ENCODE measurements around the gene VMO1.

Gene VMO1

DNA sequence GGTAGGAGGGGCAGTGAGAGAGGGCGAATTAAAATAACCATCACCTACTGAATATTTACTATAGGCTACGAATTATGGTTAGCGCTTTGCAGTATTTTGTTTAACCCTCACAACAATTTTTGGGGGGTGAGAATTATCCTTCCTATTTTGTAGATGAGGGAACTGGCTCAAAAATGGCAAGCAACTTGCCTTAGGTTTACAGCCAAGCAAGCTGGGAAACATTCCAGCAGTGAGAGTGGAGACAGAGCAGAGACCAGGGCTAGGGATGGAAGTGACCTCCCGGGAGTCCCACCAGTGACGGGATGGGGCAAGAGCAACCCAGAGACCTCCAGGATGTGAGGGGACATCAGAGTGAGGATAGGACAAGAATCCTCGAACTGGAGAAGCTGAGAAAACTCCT, 352 bp upstream of the VMO1 start:
- peaks cover 25% of the 10 kb centered on the region for H3K27me3 Mint-ChIP-seq
- H3K27ac Mint-ChIP-seq, result no peak overlapping the region
- peaks cover 28% of the 10 kb centered on the region for H3K4me1 Mint-ChIP-seq (ENCODE audit: low read depth)
- no peak overlapping the region for H3K4me3 Mint-ChIP-seq
- no peaks in the 10 kb centered on the region for H3K36me3 Mint-ChIP-seq
- H3K9me3 Mint-ChIP-seq (ENCODE audit: low read depth), result no peaks in the 10 kb centered on the region

DNA sequence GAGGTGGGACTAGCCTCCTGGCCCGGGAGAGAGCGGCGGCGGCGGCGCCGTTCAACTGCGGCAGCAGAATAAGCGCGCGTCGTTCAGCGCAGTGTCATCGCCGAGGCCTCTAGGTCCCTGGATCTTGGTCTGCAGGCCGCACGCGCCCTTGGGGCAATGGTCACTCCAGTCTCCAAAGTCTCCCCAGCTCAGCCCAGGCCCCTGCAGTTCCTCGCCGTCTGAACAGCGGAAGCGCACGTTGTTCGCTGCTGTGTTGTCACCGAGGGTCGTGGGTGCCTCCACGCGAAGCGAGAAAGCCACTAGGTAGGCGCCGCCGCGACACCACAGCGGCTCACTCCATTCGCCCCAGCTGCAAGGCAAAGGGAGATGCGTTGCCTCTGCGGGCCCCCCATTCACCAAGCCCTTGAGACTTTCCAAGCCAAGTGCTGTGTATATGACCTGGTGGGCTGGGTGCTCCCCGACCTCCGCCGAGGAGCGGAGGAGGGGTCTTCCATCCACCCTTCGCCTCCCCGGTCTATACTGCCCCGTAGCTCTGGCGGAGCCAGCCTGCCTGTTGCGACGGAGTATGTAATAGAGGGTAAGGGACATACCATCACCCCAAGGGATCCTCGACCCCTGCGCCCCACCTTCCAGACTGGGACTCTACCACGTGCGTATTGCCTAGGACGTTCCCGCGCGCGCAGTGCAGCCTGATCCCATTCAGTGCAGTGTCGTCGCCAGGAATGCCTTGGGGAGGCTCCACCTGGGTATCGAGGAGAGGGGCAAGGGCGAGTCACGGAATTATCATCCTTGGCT, 656 bp downstream of the VMO1 start:
- Mint-ChIP-seq H3K4me3 (peak overlapping the region; percentile 35), H3K27me3 (peaks cover 27% of the 10 kb centered on the region), H3K9me3 (ENCODE audit: low read depth) (no peaks in the 10 kb centered on the region), H3K36me3 (no peaks in the 10 kb centered on the region), H3K4me1 (ENCODE audit: low read depth) (peaks cover 24% of the 10 kb centered on the region), H3K27ac (no peak overlapping the region)

DNA sequence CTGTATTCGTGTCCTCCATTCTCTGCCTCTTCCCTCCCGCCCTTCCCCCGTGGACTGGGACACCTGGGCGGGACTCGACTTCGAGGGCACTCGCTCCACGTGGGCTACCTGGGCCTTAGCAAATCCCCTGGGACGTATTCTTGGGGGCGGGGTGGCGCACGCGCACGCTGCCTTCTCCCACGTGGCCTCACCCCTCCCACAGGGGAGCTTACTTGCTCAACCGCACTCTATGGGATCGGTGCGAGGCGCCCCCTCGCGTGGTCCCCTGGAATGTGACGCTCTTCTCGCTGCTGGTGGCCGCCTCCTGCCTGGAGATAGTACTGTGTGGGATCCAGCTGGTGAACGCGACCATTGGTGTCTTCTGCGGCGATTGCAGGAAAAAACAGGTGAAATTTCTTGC, 3.5 kb downstream of the VMO1 start:
- no peaks in the 10 kb centered on the region for H3K36me3 Mint-ChIP-seq
- H3K4me1 Mint-ChIP-seq (ENCODE audit: low read depth), result peaks cover 17% of the 10 kb centered on the region
- H3K9me3 Mint-ChIP-seq (ENCODE audit: low read depth), result no peaks in the 10 kb centered on the region
- peaks cover 28% of the 10 kb centered on the region for H3K27me3 Mint-ChIP-seq
- no peak overlapping the region for H3K4me3 Mint-ChIP-seq
- H3K27ac Mint-ChIP-seq, result no peak overlapping the region

DNA sequence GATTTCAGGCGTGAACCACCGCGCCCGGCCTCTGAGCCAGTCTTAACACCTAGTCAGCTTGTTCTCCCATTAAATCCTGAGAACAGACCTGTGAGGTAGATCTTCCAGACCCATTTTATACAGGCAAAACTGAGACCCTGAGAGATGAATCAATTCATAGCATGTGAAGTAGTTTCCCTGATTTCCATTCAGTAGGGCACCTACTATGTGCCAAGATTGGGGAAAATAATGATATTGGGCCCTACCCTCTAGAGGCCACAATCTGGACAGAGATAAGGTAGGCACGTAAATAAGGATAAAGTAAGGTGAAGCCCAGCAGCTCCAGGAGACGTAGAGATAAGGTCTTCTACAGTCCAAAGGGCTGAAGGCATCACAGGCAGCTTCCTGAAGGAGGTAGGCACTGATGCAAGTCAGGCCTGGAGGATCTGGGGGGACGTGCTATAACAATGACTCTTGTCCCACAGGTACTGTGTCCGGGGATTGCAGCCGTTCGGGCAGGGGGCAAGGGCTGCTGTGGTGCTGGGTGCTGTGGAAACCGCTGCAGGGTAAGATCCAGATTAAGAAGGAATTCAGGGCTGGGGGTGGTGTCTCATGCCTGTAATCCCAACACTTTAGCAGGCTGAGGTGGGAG, 5.7 kb downstream of the VMO1 start:
- H3K9me3 Mint-ChIP-seq (ENCODE audit: low read depth), result no peaks in the 10 kb centered on the region
- H3K27ac Mint-ChIP-seq, result no peak overlapping the region
- peaks cover 24% of the 10 kb centered on the region for H3K27me3 Mint-ChIP-seq
- no peak overlapping the region for H3K4me3 Mint-ChIP-seq
- H3K36me3 Mint-ChIP-seq, result no peaks in the 10 kb centered on the region
- peaks cover 1% of the 10 kb centered on the region for H3K4me1 Mint-ChIP-seq (ENCODE audit: low read depth)

DNA sequence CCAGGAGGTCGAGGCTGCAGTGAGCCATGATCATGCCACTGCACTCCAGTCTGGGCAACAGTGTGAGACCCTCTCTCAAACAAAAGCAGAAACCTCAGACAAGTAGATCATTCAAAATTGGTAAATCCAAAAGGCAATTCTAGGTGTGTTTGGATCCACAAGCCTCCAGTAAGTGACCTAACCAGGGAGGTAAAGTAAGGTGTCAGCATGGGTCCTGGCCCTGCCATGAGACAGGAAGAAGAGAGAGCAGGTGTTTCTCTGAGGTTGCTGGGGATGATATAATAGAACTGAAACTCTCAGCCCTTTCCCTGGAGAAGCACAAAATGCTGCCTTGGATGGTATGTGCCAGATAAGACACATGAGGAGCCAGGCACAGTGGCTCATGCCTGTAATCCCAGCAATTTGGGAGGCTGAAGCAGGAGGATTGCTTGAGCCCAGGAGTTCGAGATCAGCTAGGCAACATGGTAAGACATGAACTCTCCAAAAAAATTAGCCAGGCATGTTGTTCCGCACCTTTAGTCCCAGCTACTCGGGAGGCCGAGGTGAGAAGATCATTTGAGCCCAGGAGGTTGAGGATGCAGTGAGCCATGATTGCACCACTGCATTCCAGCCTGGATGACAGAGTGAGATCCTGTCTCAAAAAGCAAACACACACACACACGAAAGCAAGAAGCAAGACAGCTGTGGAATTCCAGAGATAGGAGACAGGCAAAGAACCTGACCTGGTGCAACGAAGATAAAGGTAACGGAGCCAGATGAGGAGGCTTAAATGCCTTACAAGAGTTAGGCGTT, 8.0 kb downstream of the VMO1 start:
- Mint-ChIP-seq H3K27me3 (peaks cover 20% of the 10 kb centered on the region), H3K4me1 (ENCODE audit: low read depth) (no peaks in the 10 kb centered on the region), H3K36me3 (no peaks in the 10 kb centered on the region)

DNA sequence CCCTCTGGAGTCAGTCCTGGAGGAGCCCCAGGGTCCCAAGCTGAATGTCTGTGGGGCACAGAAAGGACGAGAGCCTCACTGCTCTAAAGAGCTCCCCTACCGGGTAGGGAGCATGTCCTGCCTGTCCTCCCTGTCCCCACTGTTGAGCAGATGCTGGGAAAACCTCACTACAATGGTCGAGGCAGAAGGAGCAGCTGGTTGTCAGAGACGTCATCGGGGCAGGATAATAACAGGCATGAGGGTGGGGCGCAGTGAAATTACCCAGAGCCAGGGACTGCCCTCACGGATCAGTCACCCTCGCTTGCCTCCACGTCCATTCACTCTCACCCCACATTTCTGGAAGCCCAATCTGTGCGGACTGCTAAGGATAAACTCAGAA, 13.9 kb downstream of the VMO1 start:
- Mint-ChIP-seq H3K27ac (no peak overlapping the region), H3K4me3 (no peak overlapping the region), H3K27me3 (peaks cover 4% of the 10 kb centered on the region), H3K36me3 (no peaks in the 10 kb centered on the region), H3K9me3 (ENCODE audit: low read depth) (no peaks in the 10 kb centered on the region), H3K4me1 (ENCODE audit: low read depth) (peaks cover 9% of the 10 kb centered on the region)

More for the DNA sequence above, 8.0 kb downstream of the VMO1 start:
- Mint-ChIP-seq H3K4me3 (no peak overlapping the region), H3K9me3 (ENCODE audit: low read depth) (no peaks in the 10 kb centered on the region), H3K27ac (no peak overlapping the region)

DNA sequence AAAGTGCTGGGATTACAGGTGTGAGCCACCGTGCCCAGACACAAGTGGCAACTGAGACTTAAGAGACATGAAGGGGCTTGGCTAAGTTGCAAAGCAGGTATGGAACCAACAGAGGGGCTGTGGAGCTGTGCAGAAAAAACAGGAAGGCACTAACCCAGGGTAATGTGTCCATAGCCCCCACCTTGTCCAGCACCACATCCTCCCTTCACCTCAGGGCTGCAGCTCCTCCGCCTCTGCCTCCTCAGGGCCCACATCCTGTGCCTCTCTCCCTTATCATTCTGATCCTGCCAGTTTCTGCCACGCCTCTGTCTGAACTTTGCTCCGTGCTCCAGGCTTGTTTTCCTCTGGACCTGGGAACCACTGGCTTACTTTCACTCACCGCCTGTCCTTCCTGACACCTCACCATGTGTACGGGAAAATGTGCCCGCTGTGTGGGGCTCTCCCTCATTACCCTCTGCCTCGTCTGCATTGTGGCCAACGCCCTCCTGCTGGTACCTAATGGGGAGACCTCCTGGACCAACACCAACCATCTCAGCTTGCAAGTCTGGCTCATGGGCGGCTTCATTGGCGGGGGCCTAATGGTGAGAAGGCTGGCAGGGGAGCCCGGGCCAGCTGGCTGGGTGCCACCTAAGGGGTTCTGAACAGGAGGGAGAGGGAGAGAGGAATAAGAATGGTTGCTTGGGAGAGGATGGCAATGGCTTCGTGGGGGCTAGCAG, 14.5 kb downstream of the VMO1 start, which contains the start of gene TM4SF5:
Gene TM4SF5 (plus strand): TSS at position 368 of the 716 bp plus-strand sequence. CDS start 37 bp downstream, at position 405.
- Mint-ChIP-seq H3K9me3 (ENCODE audit: low read depth) (no peaks in the 10 kb centered on the region), H3K4me3 (no peak within 1 kb of the TSS), H3K27me3 (peaks cover 4% of the 10 kb centered on the region), H3K4me1 (ENCODE audit: low read depth) (peaks cover 9% of the 10 kb centered on the region), H3K36me3 (no peaks in the 10 kb centered on the region), H3K27ac (no peak within 1 kb of the TSS)

DNA sequence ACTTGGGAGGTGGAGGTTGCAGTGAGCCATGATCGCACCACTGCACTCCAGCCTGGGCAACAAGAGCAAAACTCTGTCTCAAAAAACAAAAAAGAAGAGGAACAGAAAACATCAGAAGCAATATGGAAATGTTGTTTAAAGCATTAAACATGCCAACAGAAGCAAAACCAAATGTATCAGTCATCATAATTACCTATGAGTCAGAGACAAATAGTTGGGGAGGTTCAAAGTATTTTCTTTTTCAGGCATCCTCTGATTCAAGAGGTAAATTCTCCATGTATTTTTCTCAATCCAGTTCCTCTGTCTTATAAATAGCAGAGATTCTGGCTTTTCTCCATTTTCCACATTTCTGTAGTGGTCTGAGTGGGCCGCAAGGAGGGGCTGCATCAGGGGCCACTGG, 16.5 kb downstream of the VMO1 start:
- peaks cover 3% of the 10 kb centered on the region for H3K27me3 Mint-ChIP-seq
- no peaks in the 10 kb centered on the region for H3K9me3 Mint-ChIP-seq (ENCODE audit: low read depth)
- H3K27ac Mint-ChIP-seq, result no peak overlapping the region
- no peak overlapping the region for H3K4me3 Mint-ChIP-seq
- H3K36me3 Mint-ChIP-seq, result no peaks in the 10 kb centered on the region
- peaks cover 9% of the 10 kb centered on the region for H3K4me1 Mint-ChIP-seq (ENCODE audit: low read depth)

DNA sequence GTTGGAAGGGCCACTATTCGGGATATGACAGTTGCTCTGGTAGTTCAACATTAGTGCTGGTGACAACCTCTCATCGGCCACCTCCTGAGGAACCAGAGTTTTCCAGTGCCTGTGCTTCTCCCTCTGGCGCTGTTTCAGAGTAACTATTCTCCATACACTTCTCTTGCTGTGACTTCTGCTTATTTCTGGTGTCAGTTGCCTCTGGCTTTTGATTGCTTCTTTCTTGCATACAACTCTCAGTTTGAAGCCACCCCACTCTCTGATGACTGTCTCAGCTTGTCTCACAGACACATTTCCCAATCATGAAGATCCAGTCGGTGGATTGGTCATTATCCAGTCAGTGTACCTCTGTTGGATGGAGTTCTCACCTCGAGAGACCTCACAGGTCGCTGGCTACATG, 17.9 kb downstream of the VMO1 start:
- H3K4me1 Mint-ChIP-seq (ENCODE audit: low read depth), result peaks cover 9% of the 10 kb centered on the region
- no peaks in the 10 kb centered on the region for H3K9me3 Mint-ChIP-seq (ENCODE audit: low read depth)
- H3K36me3 Mint-ChIP-seq, result no peaks in the 10 kb centered on the region
- H3K27ac Mint-ChIP-seq, result no peak overlapping the region
- no peak overlapping the region for H3K4me3 Mint-ChIP-seq
- H3K27me3 Mint-ChIP-seq, result no peaks in the 10 kb centered on the region

DNA sequence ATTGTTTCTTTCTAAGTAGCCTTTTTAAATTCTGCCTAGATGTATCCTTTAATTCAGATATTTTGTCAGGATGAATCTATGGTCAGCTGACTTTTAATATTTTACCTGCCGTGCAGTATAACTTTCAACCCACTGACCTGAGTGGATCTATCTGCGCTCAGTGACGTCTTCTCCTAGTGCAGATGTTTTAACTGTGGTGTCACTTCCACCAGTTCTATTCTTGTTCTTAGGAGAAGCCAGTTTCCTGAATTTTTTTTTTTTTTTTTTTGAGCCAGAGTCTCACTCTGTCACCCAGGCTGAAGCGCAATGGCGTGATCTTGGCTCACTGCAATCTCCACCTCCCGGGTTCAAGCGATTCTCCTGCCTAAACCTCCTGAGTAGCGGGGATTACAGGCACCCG, 19.4 kb downstream of the VMO1 start:
- no peak overlapping the region for H3K27ac Mint-ChIP-seq
- peaks cover 6% of the 10 kb centered on the region for H3K4me1 Mint-ChIP-seq (ENCODE audit: low read depth)
- H3K36me3 Mint-ChIP-seq, result no peaks in the 10 kb centered on the region
- H3K9me3 Mint-ChIP-seq (ENCODE audit: low read depth), result no peaks in the 10 kb centered on the region
- H3K27me3 Mint-ChIP-seq, result no peaks in the 10 kb centered on the region
- no peak overlapping the region for H3K4me3 Mint-ChIP-seq

DNA sequence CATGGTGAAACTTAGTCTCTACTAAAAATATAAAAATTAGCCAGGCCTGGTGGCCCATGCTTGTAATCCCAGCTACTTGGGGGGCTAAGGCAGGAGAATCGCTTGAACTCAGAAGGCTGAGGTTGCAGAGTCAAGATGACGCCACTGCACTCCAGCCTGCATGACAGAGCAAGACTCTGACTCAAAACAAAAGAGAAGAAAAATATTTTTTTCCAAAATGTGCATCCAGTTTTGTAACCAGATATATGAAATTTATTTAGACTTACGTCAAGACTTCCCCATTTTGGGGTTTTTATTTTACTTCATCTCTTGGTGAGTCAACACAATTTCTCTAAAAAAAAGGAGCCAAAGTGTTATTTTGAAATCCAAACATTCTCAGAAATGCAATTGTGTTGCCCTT, 20.0 kb downstream of the VMO1 start:
- no peaks in the 10 kb centered on the region for H3K36me3 Mint-ChIP-seq
- no peak overlapping the region for H3K4me3 Mint-ChIP-seq
- H3K9me3 Mint-ChIP-seq (ENCODE audit: low read depth), result no peaks in the 10 kb centered on the region
- peaks cover 2% of the 10 kb centered on the region for H3K4me1 Mint-ChIP-seq (ENCODE audit: low read depth)
- no peaks in the 10 kb centered on the region for H3K27me3 Mint-ChIP-seq
- H3K27ac Mint-ChIP-seq, result no peak overlapping the region

DNA sequence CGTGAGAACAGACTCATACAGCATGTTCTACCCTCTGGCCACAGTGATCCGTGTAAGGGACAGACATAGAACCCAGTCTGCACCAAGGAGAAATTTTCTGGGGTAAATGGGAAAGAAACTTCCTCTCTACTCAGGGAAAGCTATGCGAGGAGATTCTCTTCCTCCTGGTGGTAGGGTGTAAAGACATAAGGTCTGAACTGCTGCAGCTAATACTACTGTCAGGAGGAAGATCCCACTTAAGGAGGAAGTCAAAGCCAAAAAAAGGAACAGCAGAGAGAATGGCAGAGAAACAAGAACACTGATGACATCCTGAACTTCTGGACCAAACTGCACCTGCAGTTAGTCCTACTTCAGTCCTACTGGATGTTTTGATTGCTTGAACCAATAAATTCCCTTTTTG, 21.6 kb downstream of the VMO1 start:
- H3K4me1 Mint-ChIP-seq (ENCODE audit: low read depth), result no peaks in the 10 kb centered on the region
- no peaks in the 10 kb centered on the region for H3K36me3 Mint-ChIP-seq
- no peaks in the 10 kb centered on the region for H3K9me3 Mint-ChIP-seq (ENCODE audit: low read depth)
- no peaks in the 10 kb centered on the region for H3K27me3 Mint-ChIP-seq
- H3K4me3 Mint-ChIP-seq, result no peak overlapping the region
- no peak overlapping the region for H3K27ac Mint-ChIP-seq

DNA sequence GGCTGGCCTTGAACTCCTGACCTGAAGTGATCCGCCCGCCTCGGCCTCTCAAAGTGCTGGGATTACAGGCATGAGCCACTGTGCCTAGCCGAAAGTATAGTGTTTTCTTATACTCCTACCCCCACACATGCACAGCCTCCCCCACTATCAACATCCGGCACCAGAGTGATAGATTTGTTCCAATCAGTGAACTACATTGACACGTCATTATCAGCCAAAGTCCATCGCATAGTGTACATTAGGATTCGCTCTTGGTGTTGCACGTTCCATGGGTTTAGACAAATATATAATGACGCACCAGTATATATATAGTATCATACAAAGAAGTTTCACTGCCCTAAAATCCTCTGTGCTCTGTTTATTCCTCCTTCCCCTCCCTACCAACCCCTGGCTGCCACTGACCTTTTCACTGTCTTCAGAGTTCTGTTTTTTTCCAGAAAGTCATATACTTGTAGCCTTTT, 26.4 kb downstream of the VMO1 start:
- H3K27me3 Mint-ChIP-seq, result peaks cover 5% of the 10 kb centered on the region
- no peak overlapping the region for H3K27ac Mint-ChIP-seq
- no peaks in the 10 kb centered on the region for H3K36me3 Mint-ChIP-seq
- no peaks in the 10 kb centered on the region for H3K4me1 Mint-ChIP-seq (ENCODE audit: low read depth)
- H3K9me3 Mint-ChIP-seq (ENCODE audit: low read depth), result no peaks in the 10 kb centered on the region
- no peak overlapping the region for H3K4me3 Mint-ChIP-seq

DNA sequence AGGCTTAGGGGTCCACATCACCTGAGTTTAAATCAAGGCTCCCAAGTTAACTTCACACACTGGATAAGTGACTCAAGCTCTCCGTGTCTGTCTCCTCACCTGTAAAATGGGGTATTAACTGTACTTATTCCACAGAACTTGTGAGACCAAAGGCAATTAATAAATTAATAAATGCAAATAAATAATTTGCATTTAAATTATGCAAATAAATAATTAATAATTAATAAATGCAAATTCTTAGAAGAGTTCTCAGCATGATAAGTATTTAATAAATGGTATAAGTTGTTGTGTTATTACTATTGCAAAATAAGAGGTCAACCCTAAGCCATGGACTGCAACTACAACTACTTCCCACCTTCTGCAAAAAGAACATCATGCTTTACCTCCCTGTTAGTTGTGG, 32.8 kb downstream of the VMO1 start:
- Mint-ChIP-seq H3K27me3 (peaks cover 10% of the 10 kb centered on the region), H3K27ac (no peak overlapping the region), H3K4me1 (ENCODE audit: low read depth) (peaks cover 6% of the 10 kb centered on the region), H3K9me3 (ENCODE audit: low read depth) (no peaks in the 10 kb centered on the region), H3K36me3 (no peaks in the 10 kb centered on the region), H3K4me3 (no peak overlapping the region)

All from activated naive CD8-positive, alpha-beta T cell (primary cell).